ENCODE measurements around the gene SNPH.
"Not testable (repeated sequence)": the region's sequence is repeated elsewhere in the genome, so short reads cannot be mapped to it uniquely, and the experiment has no call there.

The SNPH gene, protein sequence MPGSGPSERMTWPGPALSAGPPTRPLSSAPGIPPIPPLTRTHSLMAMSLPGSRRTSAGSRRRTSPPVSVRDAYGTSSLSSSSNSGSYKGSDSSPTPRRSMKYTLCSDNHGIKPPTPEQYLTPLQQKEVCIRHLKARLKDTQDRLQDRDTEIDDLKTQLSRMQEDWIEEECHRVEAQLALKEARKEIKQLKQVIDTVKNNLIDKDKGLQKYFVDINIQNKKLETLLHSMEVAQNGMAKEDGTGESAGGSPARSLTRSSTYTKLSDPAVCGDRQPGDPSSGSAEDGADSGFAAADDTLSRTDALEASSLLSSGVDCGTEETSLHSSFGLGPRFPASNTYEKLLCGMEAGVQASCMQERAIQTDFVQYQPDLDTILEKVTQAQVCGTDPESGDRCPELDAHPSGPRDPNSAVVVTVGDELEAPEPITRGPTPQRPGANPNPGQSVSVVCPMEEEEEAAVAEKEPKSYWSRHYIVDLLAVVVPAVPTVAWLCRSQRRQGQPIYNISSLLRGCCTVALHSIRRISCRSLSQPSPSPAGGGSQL

GRCh38 chr20:1266167-1266973, at the start of gene SNPH:
SNPH (plus strand) TSS chr20:1266294; CDS start chr20:1296240, 29,946 bp downstream.
- peak; percentile 29 to 33 for DNase-seq (ENCODE audit: low read depth in 2 of 2)

DNA sequence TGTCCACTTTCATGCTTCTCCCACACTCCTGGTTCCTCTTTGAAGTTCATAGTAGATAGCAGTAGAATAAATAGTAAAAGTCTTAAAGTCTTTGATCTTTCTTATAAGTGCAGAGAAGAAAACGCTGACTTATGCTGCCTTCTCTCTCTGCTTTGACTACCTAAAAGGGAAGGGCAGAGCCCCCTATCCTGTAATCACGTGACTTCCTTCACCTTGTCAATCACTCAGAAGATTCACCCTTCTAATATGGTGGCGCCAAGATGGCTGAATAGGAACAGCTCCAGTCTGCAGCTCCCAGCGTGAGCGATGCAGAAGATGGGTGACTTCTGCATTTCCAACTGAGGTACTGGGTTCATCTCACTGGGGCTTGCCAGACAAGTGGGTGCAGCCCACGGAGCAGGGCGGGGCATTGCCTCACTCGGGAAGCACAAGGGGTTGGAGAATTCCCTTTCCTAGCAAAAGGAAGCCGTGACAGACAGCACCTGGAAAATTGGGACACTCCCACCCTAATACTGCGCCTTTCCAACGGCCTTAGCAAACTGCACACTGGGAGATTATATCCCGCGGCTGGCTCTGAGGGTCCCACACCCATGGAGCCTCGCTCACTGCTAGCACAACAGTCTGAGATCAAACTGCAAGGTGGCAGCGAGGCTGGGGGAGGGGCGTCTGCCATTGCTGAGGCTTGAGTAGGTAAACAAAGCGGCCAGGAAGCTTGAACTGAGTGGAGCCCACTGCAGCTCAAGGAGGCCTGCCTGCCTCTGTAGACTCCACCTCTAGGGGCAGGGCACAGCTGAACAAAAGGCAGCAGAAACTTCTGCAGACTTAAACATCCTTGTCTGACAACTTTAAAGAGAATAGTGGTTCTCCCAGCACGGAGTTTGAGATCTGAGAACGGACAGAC, 49.3 kb upstream of the SNPH start:
- DNase-seq (ENCODE audit: low read depth in 2 of 2) = not testable (repeated sequence)

DNA sequence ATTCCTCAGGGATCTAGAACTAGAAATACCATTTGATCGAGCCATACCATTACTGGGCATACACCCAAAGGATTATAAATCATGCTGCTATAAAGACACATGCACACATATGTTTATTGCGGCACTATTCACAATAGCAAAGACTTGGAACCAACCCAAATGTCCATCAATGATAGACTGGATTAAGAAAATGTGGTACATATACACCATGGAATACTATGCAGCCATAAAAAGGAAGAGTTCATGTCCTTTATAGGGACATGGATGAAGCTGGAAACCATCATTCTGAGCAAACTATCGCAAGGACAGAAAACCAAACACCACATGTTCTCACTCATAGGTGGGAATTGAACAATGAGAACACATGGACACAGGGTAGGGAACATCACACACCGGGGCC, 43.3 kb upstream of the SNPH start:
- DNase-seq (ENCODE audit: low read depth in 2 of 2) = not testable (repeated sequence)

DNA sequence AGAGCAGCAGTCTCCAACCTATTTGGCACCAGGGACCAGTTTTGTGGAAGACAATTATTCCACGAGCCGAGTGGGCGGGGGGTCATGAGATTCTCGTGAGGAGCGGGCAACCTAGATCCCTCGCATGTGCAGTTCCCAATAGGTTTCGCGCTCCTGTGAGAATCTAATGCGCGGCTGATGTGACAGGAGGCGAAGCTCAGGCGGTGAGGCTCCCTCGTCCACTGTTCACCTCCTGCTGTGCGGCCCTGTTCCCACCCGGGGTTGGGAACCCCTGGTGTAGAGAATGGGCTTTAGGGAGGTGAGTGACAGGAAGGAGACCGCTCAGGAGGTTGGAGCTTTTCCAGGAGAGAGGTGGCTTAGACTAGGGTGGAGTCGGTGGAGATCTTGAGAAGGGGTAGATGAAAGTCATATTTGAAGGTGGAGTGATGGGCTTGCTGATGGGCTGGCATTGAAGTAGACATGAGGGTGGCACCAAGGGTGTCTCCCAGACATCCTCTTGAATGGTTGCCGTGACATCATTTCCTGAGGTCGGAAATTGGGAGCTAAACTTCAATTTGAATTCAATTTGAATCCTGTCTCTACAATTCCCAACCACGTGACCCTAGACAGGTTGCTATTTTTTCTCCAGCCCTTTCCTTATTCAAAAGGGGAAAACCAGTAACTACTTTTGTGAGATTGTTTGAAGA, 41.7 kb upstream of the SNPH start:
- no peak for DNase-seq (ENCODE audit: low read depth in 2 of 2)

DNA sequence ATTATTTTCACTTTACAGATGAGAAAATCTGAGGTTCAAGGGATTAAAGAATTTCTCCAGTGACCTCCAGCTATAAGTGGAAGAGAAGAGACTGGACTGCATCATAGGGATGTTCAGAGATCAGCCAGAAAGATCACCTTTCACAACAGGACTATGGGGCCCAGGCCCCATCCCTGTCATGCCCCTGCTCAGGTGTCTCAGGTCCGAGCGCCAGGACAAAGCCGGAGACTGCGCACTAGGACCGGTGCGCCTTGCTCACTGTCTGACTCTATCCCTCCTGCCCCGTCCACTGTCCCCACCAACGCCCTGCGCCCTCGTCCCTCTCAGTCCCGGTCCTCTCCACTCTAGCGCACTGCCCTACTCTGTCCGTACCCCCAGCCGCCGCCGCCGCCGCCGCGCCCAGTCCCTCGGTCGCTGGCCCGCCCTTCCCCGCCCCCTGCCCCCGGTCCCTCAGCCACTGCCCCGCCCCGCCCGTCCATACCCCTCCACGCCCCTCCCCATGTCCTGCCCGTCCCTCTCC, 40.8 kb upstream of the SNPH start:
- DNase-seq (ENCODE audit: low read depth in 2 of 2) = no peak

DNA sequence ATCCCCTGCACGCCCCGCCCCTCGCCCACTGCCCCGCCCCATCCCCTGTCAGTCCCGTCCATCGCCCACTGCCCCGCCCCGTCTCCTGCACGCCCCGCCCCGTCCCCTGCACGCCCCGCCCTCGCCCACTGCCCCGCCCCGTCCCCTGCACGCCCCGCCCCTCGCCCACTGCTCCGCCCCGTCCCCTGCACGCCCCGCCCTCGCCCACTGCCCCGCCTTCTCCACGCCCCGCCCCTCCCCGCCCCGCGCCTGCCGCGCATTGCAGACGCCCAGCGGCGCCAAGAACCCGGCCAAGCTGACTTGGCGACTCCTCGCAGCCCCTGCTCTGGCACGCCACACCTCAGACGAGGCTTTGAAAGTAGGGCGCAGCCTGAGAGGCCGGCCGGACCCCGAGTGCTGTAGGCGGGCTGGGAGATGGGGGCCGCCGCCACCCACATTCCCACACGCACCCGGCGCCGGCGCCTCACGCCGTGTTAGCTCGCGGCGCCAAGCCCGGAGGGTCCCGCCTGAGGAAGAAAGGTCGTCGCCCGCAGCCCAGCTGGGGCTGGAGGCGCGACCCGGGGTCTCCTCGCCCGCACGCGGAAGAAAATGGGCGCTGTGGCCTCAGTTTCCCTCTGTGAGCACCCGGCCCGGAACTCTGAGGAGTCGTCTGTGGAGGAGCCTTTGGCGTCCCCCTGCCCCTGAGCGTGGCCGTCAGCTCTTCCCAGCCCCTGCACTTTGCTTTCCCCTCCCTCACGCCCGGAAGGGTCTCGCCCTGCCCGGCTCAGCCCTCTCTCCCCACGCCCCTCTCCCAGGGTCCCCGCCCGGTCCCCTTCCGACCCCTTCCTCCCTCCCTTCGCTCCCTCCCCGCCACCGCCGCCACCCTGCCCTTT, 40.1 kb upstream of the SNPH start, which contains the start of gene RAD21L1:
RAD21L1 (plus strand) TSS at position 262 of the 872 bp plus-strand sequence. CDS start 2,410 bp downstream, outside the sequence.
- DNase-seq (ENCODE audit: low read depth in 2 of 2) = peak; percentile 34

- DNase-seq (ENCODE audit: low read depth in 2 of 2) = no peak
Measured at GRCh38 chr20:1229541-1229940, 36.6 kb upstream of the SNPH start.

GRCh38 chr20:1232286-1233111, 33.6 kb upstream of the SNPH start:
- no peak for DNase-seq (ENCODE audit: low read depth in 2 of 2)

DNA sequence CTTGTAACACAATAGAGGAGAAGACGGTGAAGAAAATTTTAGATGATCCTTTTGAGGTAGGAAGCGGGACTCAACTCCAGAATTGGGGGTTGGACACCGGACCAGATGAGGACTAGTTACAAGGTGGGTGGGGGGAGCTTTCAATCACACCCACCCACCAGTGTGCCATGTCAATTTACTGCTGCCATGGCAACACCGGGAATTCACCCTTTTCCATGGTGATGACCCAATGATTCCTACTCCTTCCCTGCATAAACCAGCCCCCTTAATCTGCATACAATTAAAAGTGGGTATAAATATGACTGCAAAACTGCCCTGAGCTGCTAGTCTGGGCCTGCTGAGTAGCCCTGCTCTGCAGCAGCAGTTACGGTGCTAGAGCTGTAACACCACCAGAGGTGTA, 25.5 kb upstream of the SNPH start:
- no peak for DNase-seq (ENCODE audit: low read depth in 2 of 2)

DNA sequence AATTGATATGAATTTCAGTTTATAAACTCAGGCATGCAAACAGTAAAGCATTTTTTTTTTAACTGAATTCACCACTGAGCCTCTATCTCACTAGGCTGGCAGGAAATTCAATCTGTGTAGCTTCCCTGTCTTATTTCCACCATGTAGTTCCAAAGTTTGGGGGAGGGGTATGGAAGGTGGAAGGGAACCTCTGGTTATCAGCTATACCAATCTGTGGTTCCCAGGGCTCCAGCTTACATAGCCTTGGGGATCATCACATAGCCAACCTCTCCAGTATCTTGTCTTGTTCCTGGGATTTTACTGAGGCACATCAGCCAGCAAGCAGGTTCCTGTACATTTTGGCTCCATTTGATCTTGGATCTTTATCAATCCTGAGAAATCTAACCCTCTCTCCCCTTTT, 24.6 kb upstream of the SNPH start:
- no peak for DNase-seq (ENCODE audit: low read depth in 2 of 2)

GRCh38 chr20:1242099-1242498, 24.0 kb upstream of the SNPH start:
- DNase-seq (ENCODE audit: low read depth in 2 of 2) = no peak

- peak; percentile 57 to 63 for DNase-seq (ENCODE audit: low read depth in 2 of 2)
Measured at GRCh38 chr20:1242530-1242929, 23.6 kb upstream of the SNPH start.

GRCh38 chr20:1245578-1245977, 20.5 kb upstream of the SNPH start:
- DNase-seq (ENCODE audit: low read depth in 2 of 2) = no peak

GRCh38 chr20:1247689-1248088, 18.4 kb upstream of the SNPH start:
- no peak for DNase-seq (ENCODE audit: low read depth in 2 of 2)

DNA sequence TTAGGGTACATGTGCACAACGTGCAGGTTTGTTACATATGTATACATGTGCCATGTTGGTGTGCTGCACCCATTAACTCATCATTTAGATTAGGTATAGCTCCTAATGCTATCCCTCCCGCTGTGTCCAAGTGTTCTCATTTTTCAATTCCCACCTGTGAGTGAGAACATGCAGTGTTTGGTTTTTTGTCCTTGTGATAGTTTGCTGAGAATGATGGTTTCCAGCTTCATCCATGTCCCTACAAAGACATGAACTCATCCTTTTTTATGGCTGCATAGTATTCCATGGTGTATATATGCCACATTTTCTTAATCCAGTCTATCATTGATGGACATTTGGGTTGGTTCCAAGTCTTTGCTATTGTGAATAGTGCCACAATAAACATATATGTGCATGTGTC, 15.8 kb upstream of the SNPH start:
- DNase-seq (ENCODE audit: low read depth in 2 of 2) = not testable (repeated sequence)

DNA sequence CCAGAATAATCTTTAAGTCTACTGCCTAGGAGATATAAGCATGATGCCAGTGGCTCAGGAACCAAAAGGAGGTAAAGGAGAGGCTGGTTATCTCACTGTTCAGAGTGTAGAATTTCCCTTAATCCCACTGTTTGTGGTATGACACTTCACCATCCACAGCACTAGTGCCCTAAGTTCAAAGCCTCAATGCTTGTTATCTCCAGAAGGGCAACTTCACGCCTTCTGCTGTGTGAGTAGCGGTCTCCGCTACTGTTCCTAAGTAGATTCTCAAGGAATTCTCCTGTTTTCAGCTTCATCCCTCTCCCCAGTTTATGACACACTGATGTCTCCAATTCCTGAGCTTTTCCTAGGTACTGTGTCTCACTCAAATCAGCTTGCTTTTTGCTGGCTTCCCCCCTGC, 13.7 kb upstream of the SNPH start:
- no peak for DNase-seq (ENCODE audit: low read depth in 2 of 2)

- no peak for DNase-seq (ENCODE audit: low read depth in 2 of 2)
Measured at GRCh38 chr20:1254254-1254653, 11.8 kb upstream of the SNPH start.

DNA sequence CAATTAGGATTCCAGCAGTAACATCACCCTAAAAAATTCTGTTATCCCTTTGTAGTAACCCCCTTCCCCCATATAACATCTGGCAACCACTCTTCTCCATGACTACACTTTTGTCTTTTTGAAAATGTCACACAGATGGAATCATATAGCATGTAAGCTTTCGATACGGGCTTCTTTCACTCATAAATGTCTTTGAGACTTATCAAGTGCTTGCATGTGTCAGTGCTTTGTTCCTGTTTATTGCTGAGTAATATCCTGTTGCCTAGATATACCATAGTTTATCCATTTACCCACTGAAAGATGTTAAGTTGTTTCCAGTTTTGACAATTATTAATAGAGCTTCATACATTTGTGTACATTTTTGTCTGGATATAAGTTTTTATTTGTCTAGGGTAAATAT, 10.4 kb upstream of the SNPH start:
- no peak for DNase-seq (ENCODE audit: low read depth in 2 of 2)

- no peak for DNase-seq (ENCODE audit: low read depth in 2 of 2)
Measured at GRCh38 chr20:1263853-1264252, 2.2 kb upstream of the SNPH start.
